GM12864 (cell line): ENCODE results near the gene WWOX.

ENCODE experiments used
- DNase-seq: peaks from one replicate; pipeline ENCODE4 v3.0.0-alpha.2; 2011; ENCODE audit warnings: low read depth
- H3K4me3 ChIP-seq: 2 replicates; pipeline ENCODE4 v1.5.1; 2011; ENCODE audit warnings: mild to moderate bottlenecking, low read depth, low read length, control low read depth
- CTCF ChIP-seq: IDR thresholded peaks from 2 replicates; pipeline ENCODE4 v1.5.1; 2011; ENCODE audit warnings: low read depth, mild to moderate bottlenecking, moderate library complexity, low read length, control low read depth, inconsistent platforms; ENCODE audit errors: missing control alignments

Gene WWOX

GRCh38 chr16:78399384-78399783, 299.9 kb downstream of the WWOX start:
- no peak for TF ChIP-seq CTCF
- no peak overlapping the region for H3K4me3 ChIP-seq
- DNase-seq, result no peak

GRCh38 chr16:78402833-78403232, 303.4 kb downstream of the WWOX start:
- TF ChIP-seq CTCF, result no peak
- no peak overlapping the region for H3K4me3 ChIP-seq
- DNase-seq, result no peak

- no peak overlapping the region for H3K4me3 ChIP-seq
- DNase-seq, result no peak
- no peak for TF ChIP-seq CTCF
These were observed 305.6 kb downstream of the WWOX start for GRCh38 chr16:78405040-78405439.

- TF ChIP-seq CTCF, result no peak
These were observed 306.4 kb downstream of the WWOX start for GRCh38 chr16:78405833-78406232.

GRCh38 chr16:78407191-78407590, 307.7 kb downstream of the WWOX start:
- DNase-seq, result no peak
- H3K4me3 ChIP-seq, result no peak overlapping the region
- TF ChIP-seq CTCF, result no peak

More at GRCh38 chr16:78405833-78406232, 306.4 kb downstream of the WWOX start:
- no peak for DNase-seq
- no peak overlapping the region for H3K4me3 ChIP-seq

GRCh38 chr16:78413651-78414050, 314.2 kb downstream of the WWOX start:
- TF ChIP-seq CTCF, result no peak
- DNase-seq, result no peak
- no peak overlapping the region for H3K4me3 ChIP-seq

GRCh38 chr16:78415013-78415412, 315.6 kb downstream of the WWOX start:
- DNase-seq, result no peak
- no peak for TF ChIP-seq CTCF
- H3K4me3 ChIP-seq, result no peak overlapping the region
